Kidney (tissue), 14 donors: Measurements from ENCODE around the gene ARID5B. TPM values are rescaled to one million over a fixed set of nuclear protein-coding genes. Genes with fewer than 3 reads are reported as not detected.

ENCODE experiments used
- DNase-seq, 5 donors: peaks; one replicate each; pipeline ENCODE4 v3.0.0-alpha.2; 2013 to 2020
- FAIRE-seq: peaks from 2 replicates; lab custom pipeline; 2012; peaks lifted over from hg19 to GRCh38; lab: Jason Lieb, UNC
- H3K27ac ChIP-seq, 2 donors: one replicate each; pipeline ENCODE4 v1.7.0; 2013; ENCODE audit warnings: low read depth in 2 of 2, low read length in 2 of 2, inconsistent platforms in 1 of 2
- H3K27me3 ChIP-seq: one replicate; pipeline ENCODE4 v1.7.1; 2013; ENCODE audit warnings: low read length, inconsistent platforms; ENCODE audit not compliant: control insufficient read depth, insufficient read depth
- H3K36me3 ChIP-seq, 3 donors: one replicate each; pipeline versions ENCODE4 v1.7.0 to v1.7.1; 2013; ENCODE audit warnings: low read length in 3 of 3, control low read depth in 1 of 3, inconsistent platforms in 1 of 3; ENCODE audit not compliant: insufficient read depth in 3 of 3, control insufficient read depth in 2 of 3
- H3K4me1 ChIP-seq, 3 donors: one replicate each; pipeline versions ENCODE4 v1.7.0 to v1.7.1; 2013; ENCODE audit warnings: low read length in 3 of 3, inconsistent platforms in 1 of 3, low read depth in 1 of 3; ENCODE audit not compliant: control insufficient read depth in 2 of 3, insufficient read depth in 2 of 3
- H3K4me3 ChIP-seq, 3 donors: one replicate each; pipeline versions ENCODE4 v1.7.0 to v1.8.1; 2013; ENCODE audit warnings: low read length in 3 of 3, control low read depth in 1 of 3, inconsistent platforms in 1 of 3
- H3K9ac ChIP-seq, 3 donors: one replicate each; pipeline versions ENCODE4 v1.7.0 to v1.7.1; 2013; ENCODE audit warnings: low read length in 3 of 3, control low read depth in 1 of 3, inconsistent platforms in 1 of 3
- H3K9me3 ChIP-seq, 3 donors: one replicate each; pipeline versions ENCODE4 v1.7.0 to v1.7.1; 2013; ENCODE audit warnings: low read length in 3 of 3, control low read depth in 1 of 3, inconsistent platforms in 1 of 3; ENCODE audit not compliant: control insufficient read depth in 2 of 3, insufficient read depth in 1 of 3
- intact Hi-C: fragments of 100-400 bp; cut with DNase I; formaldehyde crosslinking; loops from one replicate; pipeline ENCODE4 v1.11.1; 2022
- polyA plus RNA-seq: library from polyadenylated mRNA; stranded (reverse); fragments of 350-450 nt; fragmentation: Illumina TruSeq; extraction: RNeasy Lipid Tissue Mini Kit (QIAGEN cat#74804); gene quantifications from one replicate; pipeline ENCODE4 v1.2.3, GENCODE V29; 2014; ENCODE audit warnings: low read depth, low replicate concordance; ENCODE audit not compliant: insufficient read depth
- total RNA-seq: library from RNA; stranded (reverse); fragmentation: NEBNext Ultra II Directional; extraction: Animal tissue kit (Norgen Biotek cat#: 25700); gene quantifications from one replicate; pipeline ENCODE4 v1.2.1, GENCODE V29; 2021
- TF ChIP-seq, protein P1 (sequence below): IDR thresholded peaks from 3 replicates; pipeline ENCODE4 v1.5.1; 2012; ENCODE audit warnings: mild to moderate bottlenecking, moderate library complexity, borderline replicate concordance; ENCODE audit not compliant: insufficient read depth; ENCODE audit errors: extremely low read depth
- donor health status: control.
- donor health status: control.
- donor health status: control.
- donor health status: control.
- donor health status: control.
- donor health status: DM: yes; HTN: yes; CAD: no.
- donor health status: Normal renal cell carcinoma (clear cell type).

Gene ARID5B
- total and polyA plus RNA-seq, 2 donors from 2014 or later, result 8.6 to 77.9 TPM

DNA sequence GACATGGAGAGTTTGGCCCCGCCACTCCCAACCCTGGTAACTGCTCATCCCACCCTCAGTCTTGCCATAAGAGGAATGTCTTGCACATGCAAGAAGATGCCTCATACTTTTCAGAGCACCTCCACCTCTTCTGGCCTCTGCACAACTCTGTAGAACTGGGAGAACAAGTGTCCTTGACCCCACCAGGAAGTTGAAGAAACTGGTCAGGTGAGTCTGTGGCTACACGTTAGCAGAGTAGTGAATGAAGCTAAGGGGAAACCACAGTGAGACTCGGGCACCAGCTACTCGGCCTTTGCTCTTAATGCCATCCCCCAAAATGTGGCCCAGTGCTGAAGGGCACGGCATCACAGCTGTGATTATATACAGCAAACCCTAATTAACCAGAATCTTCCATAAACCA, 110.1 kb downstream of the ARID5B start:
- H3K9me3 ChIP-seq, result no peaks in the 10 kb centered on the region
- intact Hi-C loops, result no loop called here
- H3K4me3 ChIP-seq, result no peak overlapping the region
- no peak for FAIRE-seq
- H3K27me3 ChIP-seq, result no peaks in the 10 kb centered on the region
- H3K36me3 ChIP-seq, result no peaks in the 10 kb centered on the region
- no peak overlapping the region for H3K9ac ChIP-seq
- DNase-seq, result no peak
- H3K4me1 ChIP-seq, result peaks cover 0 to 15% (median 0%) of the 10 kb centered on the region in 3 donors
- H3K27ac ChIP-seq, result no peak overlapping the region
- TF ChIP-seq, protein P1, sequence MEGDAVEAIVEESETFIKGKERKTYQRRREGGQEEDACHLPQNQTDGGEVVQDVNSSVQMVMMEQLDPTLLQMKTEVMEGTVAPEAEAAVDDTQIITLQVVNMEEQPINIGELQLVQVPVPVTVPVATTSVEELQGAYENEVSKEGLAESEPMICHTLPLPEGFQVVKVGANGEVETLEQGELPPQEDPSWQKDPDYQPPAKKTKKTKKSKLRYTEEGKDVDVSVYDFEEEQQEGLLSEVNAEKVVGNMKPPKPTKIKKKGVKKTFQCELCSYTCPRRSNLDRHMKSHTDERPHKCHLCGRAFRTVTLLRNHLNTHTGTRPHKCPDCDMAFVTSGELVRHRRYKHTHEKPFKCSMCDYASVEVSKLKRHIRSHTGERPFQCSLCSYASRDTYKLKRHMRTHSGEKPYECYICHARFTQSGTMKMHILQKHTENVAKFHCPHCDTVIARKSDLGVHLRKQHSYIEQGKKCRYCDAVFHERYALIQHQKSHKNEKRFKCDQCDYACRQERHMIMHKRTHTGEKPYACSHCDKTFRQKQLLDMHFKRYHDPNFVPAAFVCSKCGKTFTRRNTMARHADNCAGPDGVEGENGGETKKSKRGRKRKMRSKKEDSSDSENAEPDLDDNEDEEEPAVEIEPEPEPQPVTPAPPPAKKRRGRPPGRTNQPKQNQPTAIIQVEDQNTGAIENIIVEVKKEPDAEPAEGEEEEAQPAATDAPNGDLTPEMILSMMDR, result no peak

DNA sequence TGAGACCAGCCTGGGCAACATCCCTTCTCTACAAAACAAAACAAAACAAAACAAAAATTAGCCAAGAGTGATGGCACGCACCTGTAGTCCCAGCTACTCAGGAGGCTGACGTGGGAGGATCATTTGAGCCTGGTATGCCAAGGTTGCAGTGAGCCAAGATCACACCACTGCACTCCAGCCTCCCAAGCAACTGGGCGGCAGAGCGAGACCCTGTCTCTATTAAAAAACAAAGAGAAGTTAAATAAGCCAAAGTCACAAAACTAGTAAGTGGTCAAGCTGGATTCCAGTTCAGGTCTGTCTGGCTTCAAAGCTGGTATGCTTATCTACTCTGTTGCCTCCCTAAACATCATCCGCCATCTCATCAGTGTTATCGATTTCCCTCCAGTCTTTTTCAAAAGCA, 110.8 kb downstream of the ARID5B start:
- FAIRE-seq, result no peak
- intact Hi-C loops, result no loop called here
- TF ChIP-seq, protein P1, result no peak
- H3K4me1 ChIP-seq, result peaks cover 0 to 19% (median 3%) of the 10 kb centered on the region in 3 donors
- H3K9ac ChIP-seq, result no peak overlapping the region
- no peaks in the 10 kb centered on the region for H3K9me3 ChIP-seq
- no peak overlapping the region for H3K27ac ChIP-seq
- no peak for DNase-seq
- no peaks in the 10 kb centered on the region for H3K27me3 ChIP-seq
- H3K4me3 ChIP-seq, result no peak overlapping the region
- no peaks in the 10 kb centered on the region for H3K36me3 ChIP-seq

DNA sequence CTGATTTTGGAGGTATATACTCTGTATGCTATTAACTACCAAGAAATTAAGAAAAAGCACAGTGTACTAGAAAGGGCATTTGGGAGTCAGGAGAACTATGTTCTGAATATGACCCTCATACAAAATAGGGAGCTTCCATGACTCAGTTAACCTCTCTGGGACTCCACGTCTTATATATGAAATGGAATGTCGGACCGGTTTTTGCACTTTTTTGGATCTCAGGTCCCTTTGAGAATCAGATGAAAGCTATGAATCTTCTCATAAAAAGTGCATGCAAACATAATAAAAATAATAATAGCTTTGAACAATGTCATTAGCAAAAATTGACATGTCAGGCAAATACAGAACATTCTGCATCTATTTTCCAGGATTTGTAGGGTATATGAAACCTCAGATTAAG, 113.0 kb downstream of the ARID5B start:
- DNase-seq (no peak), FAIRE-seq (no peak)
- TF ChIP-seq, protein P1, result no peak
- intact Hi-C loops, result no loop called here
- H3K9me3 ChIP-seq, result no peaks in the 10 kb centered on the region
- peaks cover 0 to 8% (median 3%) of the 10 kb centered on the region in 3 donors for H3K4me1 ChIP-seq
- no peaks in the 10 kb centered on the region for H3K36me3 ChIP-seq
- H3K4me3 ChIP-seq, result no peak overlapping the region
- H3K27ac ChIP-seq, result no peak overlapping the region
- H3K27me3 ChIP-seq, result no peaks in the 10 kb centered on the region
- no peak overlapping the region for H3K9ac ChIP-seq

DNA sequence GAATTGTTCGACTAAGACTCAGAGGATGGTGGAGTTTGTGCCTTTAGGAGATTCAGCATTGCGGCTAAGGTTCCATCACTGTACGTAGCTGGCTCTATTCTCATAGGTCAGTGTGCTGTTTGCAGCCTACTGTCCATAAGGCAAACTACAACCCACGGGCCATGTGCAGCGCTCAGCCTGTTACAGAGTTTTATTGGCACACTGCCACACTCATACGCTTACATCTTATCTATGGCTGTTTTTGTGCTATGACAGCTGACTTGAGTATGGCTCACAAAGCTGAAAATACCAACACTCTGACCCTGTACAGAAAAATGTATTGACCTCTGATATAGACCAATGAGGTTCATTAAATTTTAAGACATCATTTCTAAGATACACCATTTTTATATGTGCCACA, 114.5 kb downstream of the ARID5B start:
- peaks cover 0 to 10% (median 8%) of the 10 kb centered on the region in 3 donors for H3K4me1 ChIP-seq
- no peak overlapping the region for H3K9ac ChIP-seq
- no peaks in the 10 kb centered on the region for H3K27me3 ChIP-seq
- intact Hi-C loops, result no loop called here
- no peaks in the 10 kb centered on the region for H3K36me3 ChIP-seq
- DNase-seq, result no peak
- FAIRE-seq, result no peak
- TF ChIP-seq, protein P1, result no peak
- H3K27ac ChIP-seq, result no peak overlapping the region
- no peak overlapping the region for H3K4me3 ChIP-seq
- no peaks in the 10 kb centered on the region for H3K9me3 ChIP-seq
